ENCODE results near the gene COL18A1. TPM values are rescaled to one million over a fixed set of nuclear protein-coding genes. Genes with fewer than 3 reads are reported as not detected.

The COL18A1 gene
- total and polyA plus RNA-seq, 2 of the 8 experiments (the other 6 are each of a cell fraction or from before 2014, with no cell fraction given): 145 to 201 TPM

- H2AK5ac ChIP-seq (ENCODE audit: low read depth, low read length): no peak overlapping the region
- no peak overlapping the region for H4K8ac ChIP-seq (ENCODE audit: extremely low read depth, insufficient read depth, low read length)
- no peak overlapping the region for H2AFZ ChIP-seq (ENCODE audit: low read length)
- H3K14ac ChIP-seq (ENCODE audit: insufficient read length): no peak overlapping the region
- peak overlapping the region; percentile 84 for H2BK12ac ChIP-seq (ENCODE audit: low read depth, low read length)
- H3K4me3 ChIP-seq (ENCODE audit: extremely low read depth in 1 of 4, insufficient read depth in 2 of 4, low read depth in 3 of 4, low read length in 4 of 4): no peak overlapping the region
- no peak overlapping the region for H3K4ac ChIP-seq (replicated peaks; ENCODE audit: insufficient read length, low read depth, low read length)
- FAIRE-seq (no peak), DNase-seq (ENCODE audit: low read depth in 1 of 2, low spot score in 2 of 2) (no peak)
- no peak overlapping the region; the same call in 1 of the 2 replicates for H3K27ac ChIP-seq (ENCODE audit: low read depth, low read length)
- peaks cover 0 to 1% of the 10 kb centered on the region in 2 experiments for H4K20me1 ChIP-seq (replicated peaks in 1 of 2; ENCODE audit: control insufficient read depth in 1 of 2, insufficient read depth in 2 of 2, low read length in 2 of 2)
- no peak overlapping the region for H3K4me2 ChIP-seq (ENCODE audit: insufficient read depth in 1 of 2, low read depth in 2 of 2, low read length in 2 of 2)
- ChIA-PET POLR2A (ENCODE audit: partially characterized antibody) (interaction anchor here (1.0 kb wide), 1 partner anchor 53 kb away, joined by 4 read pairs; no protein-coding TSS in a partner anchor), CTCF (ENCODE audit: partially characterized antibody) (interaction anchor here (0.6 to 4.6 kb wide), 27 partner anchors 8 to 113 kb away, joined by 3 to 39 read pairs (median 4); no protein-coding TSS in a partner anchor)
- no peaks in the 10 kb centered on the region for H3K23me2 ChIP-seq (ENCODE audit: low read depth, low read length)
- H3K9me3 ChIP-seq (ENCODE audit: insufficient read depth in 2 of 2, low read depth in 1 of 2, low read length in 1 of 2): no peaks in the 10 kb centered on the region
- H3K18ac ChIP-seq (ENCODE audit: extremely low read depth, low read length): no peak overlapping the region
- no peaks in the 10 kb centered on the region; a peak in 1 of 7 replicates for H3K27me3 ChIP-seq (replicated peaks in 1 of 4; ENCODE audit: control insufficient read depth in 3 of 4, extremely low read depth in 1 of 4, insufficient read depth in 3 of 4, low read length in 3 of 4)
- no peak overlapping the region for H3K23ac ChIP-seq (ENCODE audit: insufficient read length)
- H3K4me1 ChIP-seq (replicated peaks in 1 of 4; ENCODE audit: control insufficient read depth in 3 of 4, insufficient read depth in 4 of 4, low read length in 3 of 4): peaks cover 0 to 10% (median 3%) of the 10 kb centered on the region in 4 experiments; a peak in 6 of 7 replicates
- H3K36me3 ChIP-seq (ENCODE audit: control insufficient read depth in 2 of 4, insufficient read depth in 4 of 4, low read length in 3 of 4): no peaks in the 10 kb centered on the region
- H2BK120ac ChIP-seq (replicated peaks; ENCODE audit: low read depth, low read length): no peak overlapping the region
- 79% methylated on average over 10 of the region's 10 CpGs; no CpG with 5 or more reads in 1 of the 2 experiments for WGBS, 2 experiments (ENCODE audit: extremely low coverage in 1 of 2, insufficient coverage in 1 of 2, insufficient read length in 1 of 2, insufficient replicate concordance in 2 of 2, low coverage in 1 of 2, low lambda C conversion rate in 2 of 2, missing lambda C conversion rate in 1 of 2)
- H4K5ac ChIP-seq (ENCODE audit: insufficient read length, low read depth, low read length): no peak overlapping the region
- no peak overlapping the region; the same call in 1 of the 2 replicates for H2BK15ac ChIP-seq (ENCODE audit: low read length)
- 0 out of 2 replicates have a peak overlapping the region, but pooled peaks have one; percentile 66 for H2BK20ac ChIP-seq (ENCODE audit: low read length)
- H2BK5ac ChIP-seq (ENCODE audit: low read depth, low read length): no peak overlapping the region
- H3K56ac ChIP-seq (replicated peaks; ENCODE audit: insufficient read length, low read depth, low read length): no peak overlapping the region
- H3K79me2 ChIP-seq (ENCODE audit: control insufficient read depth in 1 of 2, insufficient read depth in 2 of 2, low read length in 2 of 2): no peaks in the 10 kb centered on the region
- peak overlapping the region; percentile 11 for H4K91ac ChIP-seq (replicated peaks; ENCODE audit: insufficient read length, low read length)
- no peak overlapping the region for H3K9ac ChIP-seq (replicated peaks in 1 of 4; ENCODE audit: extremely low read depth in 1 of 4, low read depth in 3 of 4, low read length in 3 of 4)
- H3K79me1 ChIP-seq (ENCODE audit: low read depth, low read length): no peaks in the 10 kb centered on the region
- TF ChIP-seq BCL11A (IDR thresholded peaks at IDR 0.05; ENCODE audit: low read depth in 2 of 2, low read length in 2 of 2) (no peak), CTCF (IDR thresholded peaks at IDR 0.05; ENCODE audit: control extremely low read depth in 1 of 3, insufficient read depth in 1 of 3, low read depth in 1 of 3, low read length in 3 of 3) (peak in 2 of 3 experiments; percentile 72 to 79; a peak in 3 of 4 replicates), RAD21 (IDR thresholded peaks at IDR 0.05 in 1 of 2, conservative IDR thresholded peaks at IDR 0.05 in 1 of 2; ENCODE audit: low read depth in 2 of 2, low read length in 2 of 2) (peak; percentile 55 to 70), ATF3 (IDR thresholded peaks at IDR 0.05; ENCODE audit: insufficient read depth, low read depth, low read length) (no peak), TCF12 (IDR thresholded peaks at IDR 0.05; ENCODE audit: low read depth, low read length) (no peak), CTBP2 (IDR thresholded peaks at IDR 0.05; ENCODE audit: borderline replicate concordance, insufficient read depth, insufficient read length, low read length) (no peak), GABPA (IDR thresholded peaks at IDR 0.05; ENCODE audit: borderline replicate concordance, insufficient read depth, low read length) (peak; percentile 75; the same call in 1 of the 2 replicates), SIN3A (conservative IDR thresholded peaks at IDR 0.05 in 1 of 2, IDR thresholded peaks at IDR 0.05 in 1 of 2; ENCODE audit: low read depth in 1 of 2, low read length in 2 of 2) (no peak), SP2 (IDR thresholded peaks at IDR 0.05; ENCODE audit: low read length) (no peak)
Observed at GRCh38 chr21:45356251-45356650, 48.7 kb upstream of the COL18A1 start.

All from H1 (cell line).